GM06990 (cell line): ENCODE results near the gene TBCK.
"Not testable (repeated sequence)": the region's sequence is repeated elsewhere in the genome, so short reads cannot be mapped to it uniquely, and the experiment has no call there.

ENCODE experiments used
- DNase-seq: peaks from one replicate; pipeline ENCODE4 v3.0.0-alpha.2; 2011; ENCODE audit not compliant: insufficient read length; ENCODE audit errors: extremely low read depth
- H3K27me3 ChIP-seq: replicated peaks from 2 replicates; pipeline ENCODE4 v1.6.0; 2011; ENCODE audit warnings: low read length; ENCODE audit not compliant: control insufficient read depth, insufficient read depth
- H3K36me3 ChIP-seq: 2 replicates; pipeline ENCODE4 v1.5.1; 2011; ENCODE audit warnings: low read length; ENCODE audit not compliant: control insufficient read depth, insufficient read depth
- H3K4me3 ChIP-seq: replicated peaks from 2 replicates; pipeline ENCODE4 v1.5.1; 2011; ENCODE audit warnings: low read depth, mild to moderate bottlenecking, control low read depth, low read length
- TF ChIP-seq, protein P1 (sequence below): IDR thresholded peaks from 2 replicates; pipeline ENCODE4 v1.5.1; 2011; ENCODE audit warnings: low read length, control low read depth, mild to moderate bottlenecking, inconsistent platforms; ENCODE audit not compliant: insufficient read depth, poor library complexity, severe bottlenecking

The TBCK gene

DNA sequence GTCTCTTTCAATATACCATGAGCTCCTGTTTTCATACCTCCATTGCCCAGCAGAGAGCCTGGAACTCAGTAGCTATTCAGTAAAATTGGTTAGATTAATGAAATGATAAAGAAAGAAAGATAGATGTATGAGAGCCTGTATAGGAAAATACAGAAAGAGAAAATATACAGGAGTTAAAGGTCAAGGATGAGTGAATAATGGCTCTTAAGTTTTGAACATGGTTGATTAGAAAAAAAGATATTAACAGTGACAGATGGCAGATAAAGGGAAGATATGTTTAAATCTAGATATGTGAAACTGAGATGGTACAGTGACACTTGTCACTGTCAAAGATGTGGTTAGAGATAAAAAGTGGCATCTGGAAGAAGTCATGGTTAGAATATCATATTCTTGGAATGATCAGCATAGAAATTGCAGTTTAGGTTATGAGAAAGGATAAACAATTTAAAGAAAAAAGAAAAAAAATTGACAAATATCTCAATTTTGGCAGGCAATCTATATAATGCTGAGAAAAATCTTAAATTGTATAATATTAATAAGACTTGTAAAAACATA lies 179.2 kb downstream of the TBCK start:
- no peak for DNase-seq
- Histone ChIP-seq H3K36me3 (no peaks in the 10 kb centered on the region), H3K27me3 (no peaks in the 10 kb centered on the region), H3K4me3 (no peak overlapping the region)
- TF ChIP-seq, protein P1, sequence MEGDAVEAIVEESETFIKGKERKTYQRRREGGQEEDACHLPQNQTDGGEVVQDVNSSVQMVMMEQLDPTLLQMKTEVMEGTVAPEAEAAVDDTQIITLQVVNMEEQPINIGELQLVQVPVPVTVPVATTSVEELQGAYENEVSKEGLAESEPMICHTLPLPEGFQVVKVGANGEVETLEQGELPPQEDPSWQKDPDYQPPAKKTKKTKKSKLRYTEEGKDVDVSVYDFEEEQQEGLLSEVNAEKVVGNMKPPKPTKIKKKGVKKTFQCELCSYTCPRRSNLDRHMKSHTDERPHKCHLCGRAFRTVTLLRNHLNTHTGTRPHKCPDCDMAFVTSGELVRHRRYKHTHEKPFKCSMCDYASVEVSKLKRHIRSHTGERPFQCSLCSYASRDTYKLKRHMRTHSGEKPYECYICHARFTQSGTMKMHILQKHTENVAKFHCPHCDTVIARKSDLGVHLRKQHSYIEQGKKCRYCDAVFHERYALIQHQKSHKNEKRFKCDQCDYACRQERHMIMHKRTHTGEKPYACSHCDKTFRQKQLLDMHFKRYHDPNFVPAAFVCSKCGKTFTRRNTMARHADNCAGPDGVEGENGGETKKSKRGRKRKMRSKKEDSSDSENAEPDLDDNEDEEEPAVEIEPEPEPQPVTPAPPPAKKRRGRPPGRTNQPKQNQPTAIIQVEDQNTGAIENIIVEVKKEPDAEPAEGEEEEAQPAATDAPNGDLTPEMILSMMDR, result no peak

DNA sequence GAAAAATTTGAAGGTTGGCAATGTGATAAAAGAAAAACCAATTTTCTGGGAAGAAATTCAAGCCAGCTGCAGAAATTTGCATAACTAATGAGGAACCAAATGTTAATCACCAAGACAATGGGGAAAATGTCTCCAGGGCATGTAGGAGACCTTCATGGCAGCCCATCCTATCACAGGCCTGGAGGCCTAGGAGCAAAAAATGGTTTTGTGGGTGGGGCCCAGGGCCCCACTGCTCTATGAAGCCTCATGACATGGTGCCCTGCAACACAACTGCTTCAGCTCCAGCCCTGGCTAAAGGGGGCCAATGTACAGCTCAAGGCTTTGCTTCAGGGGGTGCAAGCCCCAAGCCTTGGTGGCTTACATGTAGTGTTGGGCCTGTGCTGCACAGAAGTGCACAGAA lies 184.0 kb downstream of the TBCK start:
- TF ChIP-seq, protein P1, result no peak
- Histone ChIP-seq H3K4me3 (no peak overlapping the region), H3K27me3 (no peaks in the 10 kb centered on the region), H3K36me3 (no peaks in the 10 kb centered on the region)
- DNase-seq, result no peak

DNA sequence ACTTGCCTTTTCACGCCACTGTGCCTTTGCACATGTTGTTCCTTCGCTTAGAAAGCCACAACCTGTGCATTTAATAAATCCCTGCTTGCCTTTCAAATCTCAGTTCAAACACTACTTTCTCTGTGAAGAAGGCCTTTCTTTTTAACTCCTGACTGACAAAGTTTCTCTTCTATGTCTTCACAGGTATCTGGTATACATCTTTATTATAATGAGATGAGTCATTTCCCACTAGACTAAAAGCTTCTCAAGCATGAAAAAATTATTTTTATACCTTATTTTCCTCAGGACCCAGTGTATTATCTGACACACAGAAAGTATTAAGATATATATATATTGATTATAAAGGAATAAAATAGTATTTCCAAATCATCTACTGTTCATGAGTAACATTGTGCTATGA lies 189.9 kb downstream of the TBCK start:
- DNase-seq, result no peak
- Histone ChIP-seq H3K27me3 (no peaks in the 10 kb centered on the region), H3K36me3 (no peaks in the 10 kb centered on the region), H3K4me3 (no peak overlapping the region)
- TF ChIP-seq, protein P1, result no peak

DNA sequence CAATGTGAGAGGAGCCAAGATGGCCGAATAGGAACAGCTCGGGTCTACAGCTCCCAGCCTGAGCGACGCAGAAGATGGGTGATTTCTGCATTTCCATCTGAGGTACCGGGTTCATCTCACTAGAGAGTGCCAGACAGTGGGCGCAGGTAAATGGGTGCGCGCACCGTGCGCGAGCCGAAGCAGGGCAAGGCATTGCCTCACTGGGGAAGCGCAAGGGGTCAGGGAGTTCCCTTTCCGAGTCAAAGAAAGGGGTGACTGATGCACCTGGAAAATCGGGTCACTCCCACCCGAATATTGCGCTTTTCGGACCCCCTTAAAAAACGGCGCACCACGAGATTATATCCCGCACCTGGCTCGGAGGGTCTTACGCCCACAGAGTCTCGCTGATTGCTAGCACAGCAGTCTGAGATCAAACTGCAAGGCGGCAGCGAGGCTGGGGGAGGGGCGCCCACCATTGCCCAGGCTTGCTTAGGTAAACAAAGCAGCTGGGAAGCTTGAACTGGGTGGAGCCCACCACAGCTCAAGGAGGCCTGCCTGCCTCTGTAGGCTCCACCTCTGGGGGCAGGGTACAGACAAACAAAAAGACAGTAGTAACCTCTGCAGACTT lies 196.0 kb downstream of the TBCK start:
- H3K36me3 ChIP-seq, DNase-seq, H3K27me3 ChIP-seq, H3K4me3 ChIP-seq: not testable (repeated sequence)

DNA sequence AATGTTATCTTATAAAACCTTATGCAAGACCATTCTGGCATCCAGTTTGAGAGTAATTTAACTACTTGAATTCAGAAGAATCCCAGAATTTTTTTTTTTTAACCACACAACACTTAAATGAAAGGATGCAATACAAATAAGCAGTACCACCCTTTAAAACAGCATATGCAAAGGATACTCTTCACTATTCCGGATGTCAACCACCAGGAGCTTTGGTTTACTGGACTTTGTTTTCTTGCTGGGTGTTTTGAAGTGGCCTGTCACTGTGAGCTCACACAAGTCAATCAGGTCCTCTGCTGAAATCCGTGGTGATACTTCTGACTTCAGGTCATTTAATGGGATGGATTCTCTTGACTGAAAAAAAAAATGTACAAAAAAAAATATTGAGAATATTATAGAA lies 200.0 kb downstream of the TBCK start:
- Histone ChIP-seq H3K27me3 (no peaks in the 10 kb centered on the region), H3K36me3 (no peaks in the 10 kb centered on the region; the same call in 1 of the 2 replicates), H3K4me3 (no peak overlapping the region)
- TF ChIP-seq, protein P1, result no peak
- no peak for DNase-seq

DNA sequence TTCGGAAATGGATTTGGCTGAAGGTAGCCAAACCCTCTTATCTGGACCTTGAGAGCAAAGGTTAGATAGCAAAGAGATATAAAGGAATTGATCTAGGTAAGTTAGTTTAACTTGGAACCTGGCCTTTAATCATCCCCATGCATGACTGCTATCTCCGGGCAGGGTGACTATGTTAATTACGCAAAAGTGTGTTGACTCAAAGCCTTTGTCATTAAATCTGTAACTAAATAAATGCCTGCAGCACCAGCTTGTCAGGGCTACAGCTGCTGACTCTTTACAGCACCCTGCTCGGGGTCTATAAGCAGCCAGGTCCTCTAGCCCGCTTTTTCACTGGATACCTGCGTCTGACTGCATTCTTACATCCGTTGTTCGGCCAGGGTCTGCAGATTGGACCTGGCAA lies 201.7 kb downstream of the TBCK start:
- Histone ChIP-seq H3K4me3 (no peak overlapping the region), H3K36me3 (no peaks in the 10 kb centered on the region; the same call in 1 of the 2 replicates), H3K27me3 (no peaks in the 10 kb centered on the region)
- no peak for DNase-seq
- TF ChIP-seq, protein P1, result no peak

DNA sequence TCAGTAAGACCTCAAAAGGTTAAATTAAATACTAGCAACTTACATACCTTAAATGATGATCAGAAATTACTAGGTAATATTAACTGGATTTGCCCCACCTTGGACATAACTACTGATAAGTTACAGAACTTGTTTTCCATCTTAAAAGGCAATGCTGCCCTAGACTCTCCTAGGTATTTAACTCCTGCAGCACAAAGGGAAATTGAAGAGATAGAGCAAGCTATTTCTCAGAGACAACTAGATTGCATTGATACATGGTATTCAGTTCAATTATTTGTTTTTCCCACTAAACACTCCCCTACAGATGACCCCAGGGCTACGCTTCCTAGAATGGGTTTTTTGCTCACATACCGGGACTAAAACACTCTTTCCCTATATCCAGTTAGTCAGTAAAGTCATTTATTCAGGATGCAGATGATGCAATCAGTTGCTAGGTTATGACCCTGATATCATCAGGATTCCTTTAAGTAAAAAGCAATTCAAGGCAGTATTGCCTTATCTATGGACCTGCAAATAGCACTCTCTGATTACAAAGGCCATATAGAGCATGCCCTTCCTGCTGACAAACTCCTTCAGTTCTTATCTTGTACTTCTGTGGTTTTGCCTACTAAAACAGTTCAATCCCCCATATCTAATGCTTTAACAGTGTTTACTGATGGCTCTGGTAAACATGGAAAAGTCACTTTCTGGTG lies 204.1 kb downstream of the TBCK start:
- DNase-seq, H3K36me3 ChIP-seq, H3K27me3 ChIP-seq, H3K4me3 ChIP-seq: not testable (repeated sequence)
